GM10266 (cell line): ENCODE results near the gene HTR7.
"Not testable (repeated sequence)": the region's sequence is repeated elsewhere in the genome, so short reads cannot be mapped to it uniquely, and the experiment has no call there.

Source experiments
- DNase-seq: peaks from one replicate; pipeline ENCODE4 v3.0.0; 2012; ENCODE audit errors: extremely low spot score
- CTCF ChIP-seq: IDR thresholded peaks from 2 replicates; pipeline ENCODE4 v1.5.1; 2012; ENCODE audit warnings: mild to moderate bottlenecking, low read depth; ENCODE audit not compliant: control insufficient read depth, insufficient read depth; ENCODE audit errors: missing control alignments

HTR7 gene

GRCh38 chr10:90857635-90858460, at the start of gene HTR7:
TSS of gene HTR7 (minus strand) at chr10:90858039. CDS start at chr10:90857671, 368 bp downstream.
- TF ChIP-seq CTCF = peak; percentile 59

GRCh38 chr10:90906596-90906995, 48.8 kb upstream of the HTR7 start:
- no peak for DNase-seq
- TF ChIP-seq CTCF = no peak

More at GRCh38 chr10:90857635-90858460, at the start of gene HTR7:
- DNase-seq = peak; percentile 83

- TF ChIP-seq CTCF = no peak
Observed at GRCh38 chr10:90905925-90906324, 48.1 kb upstream of the HTR7 start.

GRCh38 chr10:90896916-90897315, 39.1 kb upstream of the HTR7 start:
- not testable (repeated sequence) for DNase-seq

More at GRCh38 chr10:90905925-90906324, 48.1 kb upstream of the HTR7 start:
- no peak for DNase-seq

- no peak for DNase-seq
- TF ChIP-seq CTCF = no peak
Observed at GRCh38 chr10:90893190-90893589, 35.4 kb upstream of the HTR7 start.

- DNase-seq = no peak
- TF ChIP-seq CTCF = no peak
Observed at GRCh38 chr10:90890347-90890746, 32.5 kb upstream of the HTR7 start.

- TF ChIP-seq CTCF = no peak
- no peak for DNase-seq
Observed at GRCh38 chr10:90889636-90890035, 31.8 kb upstream of the HTR7 start.
